ENCODE data around the gene USP47. TPM values are rescaled to one million over a fixed set of nuclear protein-coding genes. Genes with fewer than 3 reads are reported as not detected.

The USP47 gene
- total RNA-seq, 1 donor from 2014 or later, result 81.5 TPM

- peak overlapping the region; percentile 71 for H3K27ac Mint-ChIP-seq
- peaks cover 23% of the 10 kb centered on the region for H3K36me3 Mint-ChIP-seq (ENCODE audit: insufficient read depth)
- peaks cover 5% of the 10 kb centered on the region for H3K4me1 Mint-ChIP-seq (ENCODE audit: low read depth)
Measured at GRCh38 chr11:11895672-11896071, 53.9 kb downstream of the USP47 start.

GRCh38 chr11:11898648-11899047, 56.9 kb downstream of the USP47 start:
- no peak overlapping the region for H3K4me3 Mint-ChIP-seq (ENCODE audit: low read depth)
- peak overlapping the region; percentile 48 for H3K27ac Mint-ChIP-seq
- H3K27me3 Mint-ChIP-seq, result no peaks in the 10 kb centered on the region
- TF ChIP-seq CTCF (IDR thresholded peaks at IDR 0.05; ENCODE audit: unreplicated experiment), result no peak
- H3K36me3 Mint-ChIP-seq (ENCODE audit: insufficient read depth), result peaks cover 20% of the 10 kb centered on the region
- no peak for DNase-seq (ENCODE audit: low spot score, unreplicated experiment)
- no peaks in the 10 kb centered on the region for H3K9me3 Mint-ChIP-seq (ENCODE audit: low read depth)
- peaks cover 5% of the 10 kb centered on the region for H3K4me1 Mint-ChIP-seq (ENCODE audit: low read depth)

More at GRCh38 chr11:11895672-11896071, 53.9 kb downstream of the USP47 start:
- H3K27me3 Mint-ChIP-seq, result no peaks in the 10 kb centered on the region
- DNase-seq (ENCODE audit: low spot score, unreplicated experiment), result no peak
- TF ChIP-seq CTCF (IDR thresholded peaks at IDR 0.05; ENCODE audit: unreplicated experiment), result no peak
- H3K9me3 Mint-ChIP-seq (ENCODE audit: low read depth), result no peaks in the 10 kb centered on the region
- no peak overlapping the region for H3K4me3 Mint-ChIP-seq (ENCODE audit: low read depth)

GRCh38 chr11:11899401-11899800, 57.6 kb downstream of the USP47 start:
- peaks cover 20% of the 10 kb centered on the region for H3K36me3 Mint-ChIP-seq (ENCODE audit: insufficient read depth)
- TF ChIP-seq CTCF (IDR thresholded peaks at IDR 0.05; ENCODE audit: unreplicated experiment), result no peak
- H3K27ac Mint-ChIP-seq, result no peak overlapping the region
- H3K27me3 Mint-ChIP-seq, result no peaks in the 10 kb centered on the region
- no peak for DNase-seq (ENCODE audit: low spot score, unreplicated experiment)
- peaks cover 5% of the 10 kb centered on the region for H3K4me1 Mint-ChIP-seq (ENCODE audit: low read depth)
- H3K9me3 Mint-ChIP-seq (ENCODE audit: low read depth), result no peaks in the 10 kb centered on the region
- H3K4me3 Mint-ChIP-seq (ENCODE audit: low read depth), result no peak overlapping the region

- H3K4me1 Mint-ChIP-seq (ENCODE audit: low read depth), result no peaks in the 10 kb centered on the region
- no peaks in the 10 kb centered on the region for H3K27me3 Mint-ChIP-seq
- H3K36me3 Mint-ChIP-seq (ENCODE audit: insufficient read depth), result peaks cover 23% of the 10 kb centered on the region
- TF ChIP-seq CTCF (IDR thresholded peaks at IDR 0.05; ENCODE audit: unreplicated experiment), result no peak
- DNase-seq (ENCODE audit: low spot score, unreplicated experiment), result no peak
- no peak overlapping the region for H3K4me3 Mint-ChIP-seq (ENCODE audit: low read depth)
- no peaks in the 10 kb centered on the region for H3K9me3 Mint-ChIP-seq (ENCODE audit: low read depth)
- H3K27ac Mint-ChIP-seq, result no peak overlapping the region
Measured at GRCh38 chr11:11901929-11902328, 60.2 kb downstream of the USP47 start.

- H3K9me3 Mint-ChIP-seq (ENCODE audit: low read depth), result no peaks in the 10 kb centered on the region
- DNase-seq (ENCODE audit: low spot score, unreplicated experiment), result no peak
- peaks cover 17% of the 10 kb centered on the region for H3K36me3 Mint-ChIP-seq (ENCODE audit: insufficient read depth)
- no peaks in the 10 kb centered on the region for H3K27me3 Mint-ChIP-seq
- no peak overlapping the region for H3K27ac Mint-ChIP-seq
- H3K4me1 Mint-ChIP-seq (ENCODE audit: low read depth), result no peaks in the 10 kb centered on the region
- no peak for TF ChIP-seq CTCF (IDR thresholded peaks at IDR 0.05; ENCODE audit: unreplicated experiment)
- no peak overlapping the region for H3K4me3 Mint-ChIP-seq (ENCODE audit: low read depth)
Measured at GRCh38 chr11:11909727-11910126, 68.0 kb downstream of the USP47 start.
